Gastrocnemius medialis (tissue), 4 donors: ENCODE results near the gene ZNF778.

Experiments
- POLR2A ChIP-seq, 2 donors: fragments of 450-650 bp; IDR thresholded peaks; one replicate each; pipeline ENCODE4 v1.6.1; 2017; ENCODE audit warnings: antibody characterized with exemption in 2 of 2, mild to moderate bottlenecking in 2 of 2, moderate library complexity in 2 of 2
- TF ChIP-seq, protein P1 (sequence below), 5 experiments: fragments of 450-650 bp in 3 of 5; fragments of 200-600 bp in 2 of 5; sonication (generic) in 2 of 5; IDR thresholded peaks in 4 of 5; conservative IDR thresholded peaks in 1 of 5; 1 replicate in 4 of 5; 2 replicates in 1 of 5; pipeline ENCODE4 v1.5.1; 2016 to 2019; ENCODE audit warnings: antibody characterized with exemption in 5 of 5, mild to moderate bottlenecking in 3 of 5, moderate library complexity in 3 of 5

- TF ChIP-seq, protein P1, sequence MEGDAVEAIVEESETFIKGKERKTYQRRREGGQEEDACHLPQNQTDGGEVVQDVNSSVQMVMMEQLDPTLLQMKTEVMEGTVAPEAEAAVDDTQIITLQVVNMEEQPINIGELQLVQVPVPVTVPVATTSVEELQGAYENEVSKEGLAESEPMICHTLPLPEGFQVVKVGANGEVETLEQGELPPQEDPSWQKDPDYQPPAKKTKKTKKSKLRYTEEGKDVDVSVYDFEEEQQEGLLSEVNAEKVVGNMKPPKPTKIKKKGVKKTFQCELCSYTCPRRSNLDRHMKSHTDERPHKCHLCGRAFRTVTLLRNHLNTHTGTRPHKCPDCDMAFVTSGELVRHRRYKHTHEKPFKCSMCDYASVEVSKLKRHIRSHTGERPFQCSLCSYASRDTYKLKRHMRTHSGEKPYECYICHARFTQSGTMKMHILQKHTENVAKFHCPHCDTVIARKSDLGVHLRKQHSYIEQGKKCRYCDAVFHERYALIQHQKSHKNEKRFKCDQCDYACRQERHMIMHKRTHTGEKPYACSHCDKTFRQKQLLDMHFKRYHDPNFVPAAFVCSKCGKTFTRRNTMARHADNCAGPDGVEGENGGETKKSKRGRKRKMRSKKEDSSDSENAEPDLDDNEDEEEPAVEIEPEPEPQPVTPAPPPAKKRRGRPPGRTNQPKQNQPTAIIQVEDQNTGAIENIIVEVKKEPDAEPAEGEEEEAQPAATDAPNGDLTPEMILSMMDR (IDR thresholded peaks at IDR 0.05 in 4 of 5, conservative IDR thresholded peaks at IDR 0.05 in 1 of 5): no peak
- TF ChIP-seq POLR2A (IDR thresholded peaks at IDR 0.05): no peak
Observed at GRCh38 chr16:89195521-89196171, 21.9 kb upstream of the ZNF778 start.
